Measurements from ENCODE around the gene ABLIM3. TPM values are rescaled to one million over a fixed set of nuclear protein-coding genes. Genes with fewer than 3 reads are reported as not detected.

ABLIM3 gene
- polyA plus RNA-seq, 1 donor (not counting 4 experiments of a cell fraction or from before 2014, with no cell fraction given) = 7.9 TPM

DNA sequence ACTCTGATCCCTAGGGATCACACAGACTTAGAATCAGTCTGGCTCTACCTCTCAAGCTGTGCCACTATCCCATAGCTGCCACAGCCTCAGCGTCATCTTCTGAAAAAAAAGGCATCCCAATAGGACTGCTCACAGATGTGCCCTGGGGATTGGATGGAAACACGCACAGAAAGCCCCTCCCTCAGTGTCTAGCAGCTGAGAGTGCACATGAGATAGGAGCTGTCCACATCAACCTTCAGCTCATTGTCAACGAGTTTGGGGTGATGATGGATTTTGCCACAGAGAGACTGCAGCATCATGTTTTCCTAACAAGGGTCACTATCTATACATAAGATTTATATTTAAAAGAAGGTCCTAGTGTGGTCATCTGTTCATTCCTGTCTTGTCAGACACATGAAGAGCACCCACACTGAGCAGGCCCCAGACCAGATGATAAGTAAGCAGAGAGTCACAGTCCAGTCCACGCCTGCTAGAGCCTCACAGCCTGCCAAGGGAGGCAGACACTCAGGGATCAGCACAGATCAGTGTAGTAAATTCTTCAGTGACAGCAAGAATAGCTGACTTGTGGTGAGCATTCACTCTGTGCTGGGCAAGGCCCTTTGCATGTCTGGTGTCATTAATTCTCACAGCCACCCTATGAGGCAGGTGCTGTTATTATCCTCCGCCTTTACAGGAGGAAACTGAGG, 156.2 kb downstream of the ABLIM3 start:
- no peaks in the 10 kb centered on the region for H3K9me1 ChIP-seq (ENCODE audit: control insufficient read depth, extremely low read depth, insufficient read depth, low read length)
- peak overlapping the region; percentile 49 for H3K9ac ChIP-seq (ENCODE audit: control insufficient read depth, extremely low read depth, insufficient read depth, low read length)
- peak overlapping the region; percentile 90 for H3K27ac ChIP-seq (ENCODE audit: control insufficient read depth, insufficient read depth, low read length)
- TF ChIP-seq, protein P1, sequence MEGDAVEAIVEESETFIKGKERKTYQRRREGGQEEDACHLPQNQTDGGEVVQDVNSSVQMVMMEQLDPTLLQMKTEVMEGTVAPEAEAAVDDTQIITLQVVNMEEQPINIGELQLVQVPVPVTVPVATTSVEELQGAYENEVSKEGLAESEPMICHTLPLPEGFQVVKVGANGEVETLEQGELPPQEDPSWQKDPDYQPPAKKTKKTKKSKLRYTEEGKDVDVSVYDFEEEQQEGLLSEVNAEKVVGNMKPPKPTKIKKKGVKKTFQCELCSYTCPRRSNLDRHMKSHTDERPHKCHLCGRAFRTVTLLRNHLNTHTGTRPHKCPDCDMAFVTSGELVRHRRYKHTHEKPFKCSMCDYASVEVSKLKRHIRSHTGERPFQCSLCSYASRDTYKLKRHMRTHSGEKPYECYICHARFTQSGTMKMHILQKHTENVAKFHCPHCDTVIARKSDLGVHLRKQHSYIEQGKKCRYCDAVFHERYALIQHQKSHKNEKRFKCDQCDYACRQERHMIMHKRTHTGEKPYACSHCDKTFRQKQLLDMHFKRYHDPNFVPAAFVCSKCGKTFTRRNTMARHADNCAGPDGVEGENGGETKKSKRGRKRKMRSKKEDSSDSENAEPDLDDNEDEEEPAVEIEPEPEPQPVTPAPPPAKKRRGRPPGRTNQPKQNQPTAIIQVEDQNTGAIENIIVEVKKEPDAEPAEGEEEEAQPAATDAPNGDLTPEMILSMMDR (optimal IDR thresholded peaks at IDR 0.05 in 1 of 3, IDR thresholded peaks at IDR 0.05 in 1 of 3, conservative IDR thresholded peaks at IDR 0.05 in 1 of 3; ENCODE audit: extremely low read depth in 1 of 3, insufficient read depth in 2 of 3, low read length in 3 of 3) = no peak
- TF ChIP-seq EZH2 (IDR thresholded peaks at IDR 0.05; ENCODE audit: low read length) = no peak
- H4K20me1 ChIP-seq (ENCODE audit: control insufficient read depth, extremely low read depth, insufficient read depth, low read length) = no peaks in the 10 kb centered on the region
- H3K36me3 ChIP-seq (ENCODE audit: control insufficient read depth in 2 of 2, extremely low read depth in 1 of 2, insufficient read depth in 2 of 2, low read length in 2 of 2) = no peaks in the 10 kb centered on the region
- H2AFZ ChIP-seq (ENCODE audit: control insufficient read depth, low read length) = no peak overlapping the region
- peaks cover 23% of the 10 kb centered on the region for H3K4me1 ChIP-seq (ENCODE audit: control insufficient read depth, extremely low read depth, insufficient read depth, low read length)
- H3K4me3 ChIP-seq (ENCODE audit: control insufficient read depth in 2 of 3, extremely low read depth in 1 of 3, insufficient read depth in 2 of 3, low read depth in 1 of 3, low read length in 3 of 3) = no peak overlapping the region
- DNase-seq (ENCODE audit: low read depth, low spot score) (no peak), FAIRE-seq (peak; percentile 32)
- H3K27me3 ChIP-seq (ENCODE audit: control insufficient read depth, extremely low read depth, insufficient read depth, low read length) = no peaks in the 10 kb centered on the region
- H3K4me2 ChIP-seq (ENCODE audit: control insufficient read depth, extremely low read depth, insufficient read depth, low read depth, low read length) = no peak overlapping the region
- H3K79me2 ChIP-seq (ENCODE audit: control insufficient read depth, insufficient read depth, low read length) = no peaks in the 10 kb centered on the region
- no peaks in the 10 kb centered on the region for H3K9me3 ChIP-seq (ENCODE audit: control insufficient read depth, low read depth, low read length)
- dilution Hi-C loops (cut with MboI; ENCODE audit: extremely low pct_ligation_motif_present, low sequenced_read_pairs) = no loop called here

DNA sequence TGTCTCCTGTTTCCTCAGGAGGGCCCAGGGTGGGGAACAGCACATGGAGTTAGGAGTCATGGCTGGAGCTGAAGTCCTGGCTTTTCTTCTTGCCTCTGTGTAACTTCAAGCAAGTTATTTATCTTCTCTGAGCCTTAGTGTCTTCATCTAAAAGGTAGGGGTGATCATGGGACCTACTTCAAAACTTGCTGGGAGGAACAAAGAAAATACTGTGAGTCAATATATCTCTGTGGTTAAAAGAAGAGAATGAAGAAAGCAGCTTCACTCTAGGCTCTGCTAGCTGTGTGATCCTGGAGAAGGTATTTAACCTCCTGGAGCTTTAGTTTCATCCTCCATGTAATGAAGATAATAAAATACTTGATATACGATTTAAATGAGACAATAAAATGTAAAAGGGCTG, 156.9 kb downstream of the ABLIM3 start:
- dilution Hi-C loops (cut with MboI; ENCODE audit: extremely low pct_ligation_motif_present, low sequenced_read_pairs) = no loop called here
- FAIRE-seq = peak; percentile 20
- no peaks in the 10 kb centered on the region for H3K9me3 ChIP-seq (ENCODE audit: control insufficient read depth, low read depth, low read length)

More for the DNA sequence above, 156.9 kb downstream of the ABLIM3 start:
- Histone ChIP-seq H3K36me3 (ENCODE audit: control insufficient read depth in 2 of 2, extremely low read depth in 1 of 2, insufficient read depth in 2 of 2, low read length in 2 of 2) (peaks cover 0 to 2% of the 10 kb centered on the region in 2 experiments), H3K79me2 (ENCODE audit: control insufficient read depth, insufficient read depth, low read length) (no peaks in the 10 kb centered on the region), H3K27me3 (ENCODE audit: control insufficient read depth, extremely low read depth, insufficient read depth, low read length) (no peaks in the 10 kb centered on the region), H3K4me3 (ENCODE audit: control insufficient read depth in 2 of 3, extremely low read depth in 1 of 3, insufficient read depth in 2 of 3, low read depth in 1 of 3, low read length in 3 of 3) (no peak overlapping the region), H2AFZ (ENCODE audit: control insufficient read depth, low read length) (no peak overlapping the region), H3K4me1 (ENCODE audit: control insufficient read depth, extremely low read depth, insufficient read depth, low read length) (peaks cover 23% of the 10 kb centered on the region), H3K27ac (ENCODE audit: control insufficient read depth, insufficient read depth, low read length) (peak overlapping the region; percentile 90), H3K4me2 (ENCODE audit: control insufficient read depth, extremely low read depth, insufficient read depth, low read depth, low read length) (no peak overlapping the region), H3K9ac (ENCODE audit: control insufficient read depth, extremely low read depth, insufficient read depth, low read length) (no peak overlapping the region), H4K20me1 (ENCODE audit: control insufficient read depth, extremely low read depth, insufficient read depth, low read length) (no peaks in the 10 kb centered on the region), H3K9me1 (ENCODE audit: control insufficient read depth, extremely low read depth, insufficient read depth, low read length) (no peaks in the 10 kb centered on the region)
- DNase-seq (ENCODE audit: low read depth, low spot score) = no peak
- no peak for TF ChIP-seq EZH2 (IDR thresholded peaks at IDR 0.05; ENCODE audit: low read length)
- TF ChIP-seq, protein P1 (optimal IDR thresholded peaks at IDR 0.05 in 1 of 3, IDR thresholded peaks at IDR 0.05 in 1 of 3, conservative IDR thresholded peaks at IDR 0.05 in 1 of 3; ENCODE audit: extremely low read depth in 1 of 3, insufficient read depth in 2 of 3, low read length in 3 of 3) = no peak
